Bronchus fibroblast of lung (primary cell): Measurements from ENCODE around the gene RIBC2. TPM values are rescaled to one million over a fixed set of nuclear protein-coding genes. Genes with fewer than 3 reads are reported as not detected.

Experiments used
- total RNA-seq: library from RNA; depleted of rRNA; stranded (reverse); fragments of >200 nt; gene quantifications from 2 replicates; pipeline ENCODE4 v1.2.3, GENCODE V29; 2015

Gene RIBC2, protein sequence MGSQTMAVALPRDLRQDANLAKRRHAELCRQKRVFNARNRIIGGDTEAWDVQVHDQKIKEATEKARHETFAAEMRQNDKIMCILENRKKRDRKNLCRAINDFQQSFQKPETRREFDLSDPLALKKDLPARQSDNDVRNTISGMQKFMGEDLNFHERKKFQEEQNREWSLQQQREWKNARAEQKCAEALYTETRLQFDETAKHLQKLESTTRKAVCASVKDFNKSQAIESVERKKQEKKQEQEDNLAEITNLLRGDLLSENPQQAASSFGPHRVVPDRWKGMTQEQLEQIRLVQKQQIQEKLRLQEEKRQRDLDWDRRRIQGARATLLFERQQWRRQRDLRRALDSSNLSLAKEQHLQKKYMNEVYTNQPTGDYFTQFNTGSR
- 1.0 and 2.9 TPM in 2 replicates for total RNA-seq

DNA sequence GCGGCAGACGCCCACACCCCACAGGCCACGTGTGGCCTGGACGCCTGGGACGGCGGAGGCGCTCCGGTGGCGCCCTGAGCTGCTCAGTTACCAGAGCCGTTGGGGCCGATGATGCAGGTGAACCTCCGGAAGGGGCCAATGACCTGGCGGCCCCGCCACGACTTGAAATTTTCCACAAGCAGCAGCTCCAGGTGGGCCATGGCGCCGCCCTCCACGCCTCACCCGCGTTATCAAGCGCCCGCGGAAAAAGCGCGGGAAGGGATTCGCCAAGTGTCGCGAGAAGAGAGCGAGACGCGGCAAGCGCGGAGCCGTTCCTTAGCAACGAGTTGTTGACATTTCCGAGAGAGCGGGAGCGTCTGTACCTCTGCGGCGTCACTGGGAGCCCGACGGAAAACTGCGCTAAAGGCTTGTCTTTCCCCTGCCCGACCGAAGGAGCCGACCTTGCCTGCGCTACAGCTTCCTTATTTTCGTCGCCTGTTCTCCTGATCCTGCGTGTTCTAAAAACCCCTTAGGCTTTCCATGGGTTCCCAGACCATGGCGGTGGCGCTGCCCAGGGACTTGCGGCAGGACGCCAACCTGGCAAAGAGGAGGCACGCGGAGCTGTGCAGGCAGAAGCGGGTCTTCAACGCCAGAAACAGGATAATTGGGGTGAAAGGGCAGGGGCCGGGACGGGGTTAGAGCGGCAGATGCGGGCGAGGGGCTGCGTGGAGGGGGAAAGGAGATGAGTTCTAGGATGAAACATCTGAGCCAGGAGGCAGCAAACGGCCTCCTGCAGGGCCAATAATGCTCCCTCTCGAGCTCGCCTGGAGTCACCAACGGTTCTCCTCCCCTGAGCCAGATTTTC lies at the start of gene RIBC2, which contains the start of gene SMC1B:
TSS of gene RIBC2 (plus strand) at position 326 of the 844 bp plus-strand sequence. CDS start at position 520, 194 bp downstream.
TSS of gene SMC1B (minus strand) at position 232 of the 844 bp plus-strand sequence. CDS start at position 200, 32 bp downstream.

Other genes starting within 250 kb of the RIBC2 start
- gene NUP50, start 249.8 kb upstream of the RIBC2 start, total RNA-seq = 34.2 and 46.1 TPM in 2 replicates
- 15.5 and 16.3 TPM in 2 replicates for gene KIAA0930, start 172.8 kb upstream of the RIBC2 start, total RNA-seq
- gene UPK3A, start 128.7 kb upstream of the RIBC2 start, total RNA-seq = not detected in 2 replicates
- 7.1 and 8.2 TPM in 2 replicates for gene FAM118A, start 103.8 kb upstream of the RIBC2 start, total RNA-seq
- not detected in 2 replicates for gene SMC1B, start 94 bp upstream of the RIBC2 start, total RNA-seq
- gene FBLN1, start 89.2 kb downstream of the RIBC2 start, total RNA-seq = 192 and 211 TPM in 2 replicates